HG02870 (cell line): ENCODE results near the gene ATP6V1G1.

Source experiments
- ATAC-seq: cut with Tn5 transposase; IDR thresholded peaks from one replicate; pipeline ENCODE4 v1.9.1; 2021; ENCODE audit warnings: mild to moderate bottlenecking, moderate library complexity; ENCODE audit not compliant: unreplicated experiment

Gene ATP6V1G1

GRCh38 chr9:114587345-114588202 is at the start of gene ATP6V1G1:
TSS of gene ATP6V1G1 (plus strand) at chr9:114587769. CDS start at chr9:114587839, 70 bp downstream.
- ATAC-seq: peak; percentile 90

- no peak for ATAC-seq
Observed at GRCh38 chr9:114538241-114538640, 49.3 kb upstream of the ATP6V1G1 start.

GRCh38 chr9:114539701-114540380 is 47.7 kb upstream of the ATP6V1G1 start:
- ATAC-seq: no peak

GRCh38 chr9:114545055-114545454 is 42.5 kb upstream of the ATP6V1G1 start:
- no peak for ATAC-seq

- no peak for ATAC-seq
Observed at GRCh38 chr9:114546851-114547250, 40.7 kb upstream of the ATP6V1G1 start.

GRCh38 chr9:114549697-114550330 is 37.8 kb upstream of the ATP6V1G1 start:
- no peak for ATAC-seq

- ATAC-seq: no peak
Observed at GRCh38 chr9:114551750-114552685, 35.6 kb upstream of the ATP6V1G1 start.

- ATAC-seq: no peak
Observed at GRCh38 chr9:114552706-114553105, 34.9 kb upstream of the ATP6V1G1 start.

- ATAC-seq: no peak
Observed at GRCh38 chr9:114553202-114553601, 34.4 kb upstream of the ATP6V1G1 start.

- no peak for ATAC-seq
Observed at GRCh38 chr9:114555696-114556095, 31.9 kb upstream of the ATP6V1G1 start.

GRCh38 chr9:114558027-114558675 is 29.4 kb upstream of the ATP6V1G1 start:
- ATAC-seq: no peak

GRCh38 chr9:114559830-114560513 is 27.6 kb upstream of the ATP6V1G1 start:
- ATAC-seq: no peak

GRCh38 chr9:114560956-114561355 is 26.6 kb upstream of the ATP6V1G1 start:
- no peak for ATAC-seq

- no peak for ATAC-seq
Observed at GRCh38 chr9:114561771-114562170, 25.8 kb upstream of the ATP6V1G1 start.

- ATAC-seq: no peak
Observed at GRCh38 chr9:114565204-114565603, 22.4 kb upstream of the ATP6V1G1 start.

GRCh38 chr9:114570742-114571141 is 16.8 kb upstream of the ATP6V1G1 start:
- ATAC-seq: no peak

- no peak for ATAC-seq
Observed at GRCh38 chr9:114571391-114571790, 16.2 kb upstream of the ATP6V1G1 start.

- no peak for ATAC-seq
Observed at GRCh38 chr9:114572199-114572598, 15.4 kb upstream of the ATP6V1G1 start.

- no peak for ATAC-seq
Observed at GRCh38 chr9:114574438-114574837, 13.1 kb upstream of the ATP6V1G1 start.
